ENCODE measurements around the gene RANBP3.
"Not testable (repeated sequence)": the region's sequence is repeated elsewhere in the genome, so short reads cannot be mapped to it uniquely, and the experiment has no call there.

The RANBP3 gene

DNA sequence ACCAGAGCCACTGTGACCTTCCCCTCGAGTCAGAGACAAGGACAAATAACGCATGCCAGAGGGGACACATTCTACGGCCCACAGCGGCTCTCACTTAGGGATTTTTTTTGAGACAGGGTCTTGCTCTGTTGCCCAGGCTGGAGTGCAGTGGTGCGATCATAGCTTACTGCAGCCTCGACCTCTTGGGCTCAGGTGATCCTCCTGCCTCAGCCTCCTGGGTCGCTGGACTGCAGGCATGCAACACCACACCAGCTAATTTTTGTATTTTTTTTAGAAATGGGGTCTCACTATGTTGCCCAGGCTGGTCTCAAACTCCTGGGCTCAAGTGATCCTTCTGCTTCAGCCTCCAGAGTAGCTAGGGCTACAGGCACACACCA is 28.1 kb upstream of the RANBP3 start:
- DNase-seq = not testable (repeated sequence)

DNA sequence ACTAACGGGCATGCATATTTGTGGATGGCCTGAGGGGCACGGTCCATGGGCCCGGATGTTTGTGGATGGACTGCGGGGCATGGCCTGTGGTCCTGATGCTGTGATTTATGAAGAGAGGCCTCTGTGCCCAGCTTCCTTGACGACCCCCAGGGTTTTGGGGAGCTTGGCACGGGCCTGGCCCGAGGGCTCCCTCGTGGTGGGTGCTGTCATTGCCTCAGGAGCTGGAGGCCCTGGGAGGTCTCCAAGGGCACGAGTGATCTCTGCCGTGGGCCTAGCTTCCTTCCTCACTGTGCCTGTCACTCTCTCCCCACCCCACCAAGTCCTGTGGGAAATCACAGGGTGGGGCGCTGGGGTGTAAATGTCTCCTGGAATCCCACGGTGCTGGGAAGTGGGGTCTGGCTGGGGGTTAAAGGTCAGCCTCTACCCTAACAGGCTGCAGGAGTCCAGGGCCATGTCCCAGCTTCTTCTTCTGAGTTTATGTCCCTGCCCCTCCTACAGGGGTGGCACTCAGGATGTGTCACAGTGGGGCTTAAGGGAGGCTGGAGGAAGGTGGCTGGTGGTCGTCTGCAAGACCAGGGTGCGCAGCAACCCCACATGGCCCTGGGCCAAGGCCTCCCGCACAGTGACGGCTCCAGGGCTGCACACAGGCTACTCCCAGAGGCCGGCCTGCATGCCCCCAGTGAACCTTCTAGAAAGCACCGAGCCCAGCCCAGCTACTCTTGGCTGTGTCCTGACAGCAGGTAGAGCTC is 27.6 kb upstream of the RANBP3 start:
- DNase-seq = no peak

DNA sequence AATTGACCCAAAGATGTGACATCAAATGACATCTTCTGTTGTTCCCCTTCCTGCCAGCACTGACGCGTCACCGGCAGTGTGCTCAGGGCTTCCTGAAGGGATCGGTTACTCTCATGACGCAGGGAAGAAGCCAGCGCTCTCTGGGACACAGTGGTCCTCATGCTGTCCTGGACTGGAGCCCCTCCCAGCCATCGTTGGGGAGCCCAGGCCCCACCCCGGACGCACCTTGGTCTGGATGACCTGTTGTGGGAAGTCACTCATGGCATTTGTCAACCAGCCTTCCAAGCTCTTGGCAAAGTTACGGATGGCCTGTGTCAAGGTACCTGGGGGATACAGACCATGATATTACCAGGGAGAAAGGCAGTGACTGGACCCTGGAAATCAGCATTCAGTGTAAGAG is 26.0 kb upstream of the RANBP3 start:
- no peak for DNase-seq

DNA sequence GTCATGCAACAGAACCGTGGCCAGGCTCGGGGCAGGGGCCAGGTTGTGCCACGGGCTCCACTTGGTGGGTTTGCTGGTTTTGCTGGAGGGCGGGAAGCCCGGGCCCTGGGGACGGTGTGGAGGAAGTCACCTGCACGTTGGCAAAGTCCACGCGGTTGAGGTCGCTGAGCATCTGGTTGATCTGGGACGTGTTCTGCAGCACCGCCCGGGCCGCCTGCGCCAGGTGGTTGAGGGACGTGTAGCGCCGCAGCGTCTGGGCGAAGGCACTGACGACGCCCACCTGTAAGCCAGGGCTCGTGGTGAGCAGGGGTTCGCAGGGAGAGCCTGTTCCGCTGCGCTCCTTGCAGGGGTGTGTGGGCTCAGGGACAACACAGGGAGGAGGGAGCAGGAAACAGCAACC is 24.7 kb upstream of the RANBP3 start:
- DNase-seq = no peak

DNA sequence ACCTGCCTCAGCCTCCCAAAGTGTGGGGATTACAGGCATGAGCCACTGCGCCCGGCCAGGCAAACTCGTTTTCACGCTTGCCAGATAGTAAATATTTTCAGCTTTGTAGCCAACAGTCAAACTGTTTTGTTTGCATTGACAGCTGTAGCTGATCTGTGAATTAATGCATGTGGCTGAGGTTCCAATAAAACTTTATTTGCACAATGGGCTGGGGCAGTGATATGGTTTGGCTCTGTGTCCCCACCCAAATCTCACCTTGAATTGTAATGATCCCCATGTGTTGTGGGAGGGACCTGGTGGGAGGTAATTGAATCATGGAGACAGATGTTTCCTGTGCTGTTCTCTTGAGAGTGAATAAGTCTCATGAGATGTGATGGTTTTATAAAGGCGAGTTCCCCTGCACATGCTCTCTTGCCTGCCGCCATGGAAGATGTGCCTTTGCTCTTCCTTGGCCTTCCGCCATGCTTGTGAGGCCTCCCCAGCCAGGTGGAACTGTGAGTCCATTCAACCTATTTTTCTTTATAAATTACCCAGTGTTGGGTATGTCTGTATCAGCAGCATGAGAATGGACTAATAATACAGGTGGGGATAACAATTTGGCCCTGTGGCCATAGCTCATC is 22.4 kb upstream of the RANBP3 start:
- DNase-seq = no peak

DNA sequence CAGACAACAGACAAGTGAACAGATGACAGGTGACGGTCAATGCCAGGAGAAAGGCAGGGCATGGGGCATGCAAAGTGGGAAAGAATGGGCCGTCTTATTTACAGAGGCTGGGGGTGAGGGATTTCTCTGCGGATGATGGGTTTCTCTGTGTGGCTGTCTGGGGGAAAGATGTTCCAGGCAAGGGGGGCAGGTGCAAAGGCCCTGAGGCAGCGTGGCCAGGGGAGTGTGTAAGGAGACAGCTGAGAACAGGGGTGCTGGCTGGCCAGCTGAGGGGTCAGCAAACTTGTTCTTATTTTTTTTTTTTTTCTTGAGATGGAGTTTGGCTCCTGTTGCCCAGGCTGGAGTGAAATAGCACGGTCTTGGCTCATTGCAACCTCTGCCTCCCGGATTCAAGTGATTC is 21.8 kb upstream of the RANBP3 start:
- DNase-seq = no peak

DNA sequence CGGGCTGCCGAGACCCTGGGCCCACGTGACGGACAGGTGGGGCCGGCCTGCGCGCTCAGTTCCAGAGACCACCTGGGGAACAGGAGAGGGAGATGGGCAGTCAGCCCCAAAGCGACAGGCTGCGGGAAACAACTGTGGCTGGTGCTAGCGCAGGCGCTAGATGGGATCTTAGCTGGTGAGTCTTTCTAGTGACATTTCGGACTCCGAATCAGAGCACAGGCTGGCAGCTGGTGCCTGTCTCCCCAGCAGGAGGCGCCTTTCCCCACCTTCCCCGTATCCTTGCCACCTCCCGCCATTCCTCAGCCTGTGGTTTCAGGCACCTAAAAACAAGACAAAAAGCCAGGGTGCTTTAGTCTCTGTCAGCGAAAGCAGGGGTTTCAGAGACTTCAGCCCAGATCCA is 19.4 kb upstream of the RANBP3 start:
- no peak for DNase-seq

DNA sequence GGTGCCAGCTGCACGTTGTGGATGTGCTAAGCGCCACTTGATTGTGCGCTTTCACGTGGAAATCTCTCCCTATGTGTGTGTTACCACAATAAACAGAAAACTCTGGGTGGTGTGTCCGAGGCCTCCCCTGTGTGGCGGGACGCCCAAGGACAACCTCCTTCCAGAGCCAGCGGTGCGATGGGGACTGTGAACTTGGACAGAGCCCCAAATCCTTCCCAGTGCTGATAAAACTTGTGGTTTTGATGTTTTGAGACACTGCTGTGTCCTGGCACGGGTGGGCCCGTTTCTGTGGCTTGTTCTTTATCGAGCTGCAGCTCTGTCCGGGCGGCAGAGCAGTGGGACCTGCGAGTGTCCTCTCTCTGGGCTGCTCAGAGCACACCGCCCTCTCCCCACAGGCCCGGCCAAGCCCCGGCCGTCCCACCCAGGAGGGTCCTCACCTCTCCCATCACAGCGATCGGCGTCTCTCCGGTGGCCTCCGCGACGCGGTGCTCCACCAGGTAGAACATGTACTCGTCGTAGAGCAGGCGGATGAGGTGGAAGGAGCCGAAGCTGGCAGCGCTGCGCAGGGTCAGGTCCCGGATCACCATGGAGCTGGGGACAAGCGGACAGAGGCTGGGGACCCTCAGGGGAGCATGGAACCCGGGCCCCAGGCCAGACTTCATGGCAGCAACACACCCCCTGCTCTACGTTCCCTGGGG is 18.8 kb upstream of the RANBP3 start:
- no peak for DNase-seq

DNA sequence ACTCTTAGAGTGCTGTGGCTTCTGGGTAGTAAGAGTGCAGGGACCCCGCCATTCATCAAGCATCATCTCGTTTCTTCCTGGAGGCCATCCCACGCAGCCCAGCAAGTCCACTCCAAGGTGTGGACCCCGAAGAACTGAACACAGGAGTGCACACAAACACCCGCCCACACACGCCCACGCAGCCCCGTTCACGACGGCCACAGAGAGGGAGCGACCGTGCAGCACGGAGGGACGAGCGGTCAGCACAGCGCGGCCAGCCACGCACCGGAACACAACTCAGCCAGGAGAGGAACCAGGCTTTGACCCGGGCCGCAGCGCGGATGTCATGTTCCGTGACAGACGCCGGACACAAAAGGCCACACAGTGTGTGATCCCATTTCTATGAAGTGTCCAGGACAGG is 18.2 kb upstream of the RANBP3 start:
- DNase-seq = no peak

DNA sequence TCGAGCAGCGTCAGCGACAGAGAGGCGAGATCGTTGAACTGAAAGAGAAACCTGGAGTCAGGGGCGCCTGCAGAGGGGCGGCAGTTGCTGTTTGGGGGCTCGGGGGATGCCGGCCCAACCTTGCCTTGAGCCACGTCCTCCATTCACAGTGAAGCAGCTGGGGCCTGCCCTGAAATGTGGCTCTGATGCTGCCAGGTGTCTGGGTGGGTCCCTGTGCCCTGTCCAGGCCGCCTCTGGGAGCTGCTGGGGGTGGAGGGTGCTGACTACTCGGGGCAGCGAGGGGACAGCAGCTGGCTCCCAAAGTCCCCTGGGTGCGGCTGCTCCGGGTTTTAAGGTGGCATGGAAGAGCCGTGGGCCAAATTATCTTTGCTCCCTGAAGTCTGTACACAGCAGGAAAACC is 17.7 kb upstream of the RANBP3 start:
- DNase-seq = no peak

DNA sequence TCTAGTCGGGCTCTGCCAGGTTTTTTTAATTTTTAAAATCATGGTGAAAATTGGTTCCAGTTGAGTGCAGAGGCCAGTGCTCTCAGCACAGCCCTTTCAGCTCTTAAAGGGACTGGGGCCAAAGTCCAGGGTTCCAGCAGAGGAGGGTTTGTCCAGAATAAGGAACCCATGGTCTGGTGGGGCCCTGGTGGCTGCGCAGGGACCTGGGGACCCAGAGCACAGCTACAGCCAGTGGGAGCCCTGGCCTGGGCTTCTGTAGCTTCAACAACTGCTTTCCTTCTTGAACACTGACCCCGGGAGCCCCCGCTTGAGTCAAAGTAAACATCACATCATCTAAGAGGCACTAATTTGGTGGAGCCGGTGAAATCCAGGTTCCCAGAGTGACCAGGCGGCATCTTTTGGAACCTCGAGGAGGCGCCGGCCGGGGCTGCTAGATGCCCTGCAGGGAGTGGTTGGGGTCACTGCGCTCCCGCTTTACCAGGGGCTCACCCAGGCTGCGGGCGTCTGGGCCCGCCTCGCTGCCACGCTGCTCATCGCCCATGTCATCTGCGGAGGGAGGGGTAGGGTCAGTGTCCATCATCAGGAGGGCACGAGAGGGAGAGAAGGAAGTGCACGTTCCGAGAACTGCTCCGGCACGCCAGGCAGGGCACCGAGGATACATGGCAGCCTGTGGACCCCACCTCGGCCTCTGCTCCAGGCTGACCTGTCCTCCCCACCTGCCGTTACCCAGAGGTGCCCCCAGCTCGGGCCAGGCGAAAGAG is 16.6 kb upstream of the RANBP3 start:
- DNase-seq = no peak

DNA sequence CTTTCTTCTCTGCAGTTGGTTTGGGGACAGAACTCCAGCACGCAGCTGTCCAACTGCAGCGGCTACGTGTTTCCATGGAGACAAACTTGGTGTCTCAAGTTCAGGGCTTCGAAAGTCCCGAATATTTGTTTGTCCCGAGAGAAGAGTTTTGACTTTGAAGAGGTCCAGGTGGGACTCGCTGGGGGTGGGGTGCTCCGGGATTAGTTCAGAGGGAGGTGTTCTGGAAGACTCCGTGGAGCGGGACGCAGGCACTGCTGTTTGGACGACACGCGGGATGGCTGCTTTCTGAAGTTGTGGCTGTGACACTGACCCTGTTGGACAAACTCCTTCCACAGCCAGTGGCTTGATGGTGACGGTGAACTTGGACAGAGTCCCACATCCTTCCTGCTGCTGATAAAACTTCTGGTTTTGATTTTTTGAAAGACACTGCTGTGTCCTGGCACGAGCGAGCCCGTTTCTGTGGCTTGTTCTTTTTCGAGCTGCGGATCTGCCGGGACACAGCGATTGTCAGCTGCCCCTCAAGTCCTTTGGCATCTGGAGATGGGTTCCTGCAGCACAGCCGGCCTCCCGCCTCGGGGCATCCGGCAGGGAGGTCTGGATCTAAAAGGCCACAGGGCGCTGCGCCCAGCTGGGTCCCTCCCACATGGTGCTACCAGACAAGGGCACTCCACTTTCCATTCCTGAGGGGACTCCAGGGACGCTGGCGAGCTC is 15.9 kb upstream of the RANBP3 start:
- DNase-seq = no peak

DNA sequence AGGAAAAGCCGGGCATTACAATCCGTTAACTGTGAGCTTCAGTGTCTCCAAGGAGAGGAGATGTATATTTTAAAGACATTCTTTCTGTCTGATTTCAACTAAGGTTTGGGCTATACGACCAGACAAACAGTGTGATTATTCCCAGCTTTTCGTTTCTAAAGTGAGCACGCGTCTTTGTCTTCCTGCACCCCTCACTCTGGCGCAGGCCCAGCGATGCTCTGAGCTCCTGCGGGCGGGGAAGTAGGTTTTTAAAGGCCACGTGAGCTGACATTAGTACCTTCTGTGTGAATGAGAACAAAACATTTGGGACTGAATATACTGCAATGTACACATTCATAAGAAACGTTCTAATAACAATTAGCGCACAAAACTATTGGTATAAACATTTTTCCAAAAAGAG is 15.3 kb upstream of the RANBP3 start:
- no peak for DNase-seq

DNA sequence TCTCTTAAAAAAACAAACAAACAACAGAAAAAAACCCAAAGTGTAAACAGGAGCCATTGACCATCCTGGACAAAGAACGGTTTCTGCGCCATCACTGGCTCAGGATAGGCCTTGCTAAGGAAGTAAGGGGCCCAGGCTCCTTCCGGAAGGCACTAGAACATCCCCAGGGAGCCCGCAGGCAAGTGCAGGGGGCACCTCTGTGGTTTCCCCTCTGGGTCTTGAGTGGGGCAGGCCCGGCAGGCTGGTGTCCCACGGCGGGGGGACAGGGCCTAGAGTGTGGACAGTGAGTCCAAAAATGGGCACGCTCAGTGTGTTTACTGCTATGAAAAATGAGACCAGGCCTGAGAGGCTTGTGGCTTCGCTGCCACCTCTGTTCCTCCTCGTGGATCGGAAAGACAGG is 14.8 kb upstream of the RANBP3 start:
- no peak for DNase-seq

DNA sequence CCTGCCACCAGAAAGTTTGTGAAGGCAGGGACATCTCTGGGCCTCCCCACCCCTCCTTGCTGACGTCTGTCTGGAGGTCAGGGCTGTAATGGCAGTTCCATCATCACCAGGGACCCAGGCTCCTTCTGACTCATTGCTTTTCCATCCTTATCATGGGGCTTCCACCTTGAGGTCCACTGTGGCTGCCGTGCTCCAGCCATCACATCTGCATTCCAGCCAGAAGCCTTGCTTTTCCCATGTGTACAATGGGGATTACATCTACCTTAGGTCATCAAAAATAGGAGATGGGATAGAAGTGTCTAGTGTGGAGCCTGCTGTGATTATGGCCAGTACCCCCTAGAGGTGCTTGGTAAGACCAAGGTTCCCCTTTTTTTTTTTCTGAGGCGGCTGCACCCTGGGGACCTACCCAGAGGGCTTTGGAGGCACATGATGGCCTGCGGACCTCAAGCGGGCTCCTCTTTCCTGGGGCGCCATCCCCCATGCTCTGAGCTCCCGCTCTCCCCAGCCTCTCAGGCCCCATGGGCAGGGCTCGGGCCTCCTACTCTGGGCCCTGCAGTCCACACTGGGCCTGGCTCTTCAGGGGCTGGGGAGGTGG is 13.4 kb upstream of the RANBP3 start:
- DNase-seq = no peak

DNA sequence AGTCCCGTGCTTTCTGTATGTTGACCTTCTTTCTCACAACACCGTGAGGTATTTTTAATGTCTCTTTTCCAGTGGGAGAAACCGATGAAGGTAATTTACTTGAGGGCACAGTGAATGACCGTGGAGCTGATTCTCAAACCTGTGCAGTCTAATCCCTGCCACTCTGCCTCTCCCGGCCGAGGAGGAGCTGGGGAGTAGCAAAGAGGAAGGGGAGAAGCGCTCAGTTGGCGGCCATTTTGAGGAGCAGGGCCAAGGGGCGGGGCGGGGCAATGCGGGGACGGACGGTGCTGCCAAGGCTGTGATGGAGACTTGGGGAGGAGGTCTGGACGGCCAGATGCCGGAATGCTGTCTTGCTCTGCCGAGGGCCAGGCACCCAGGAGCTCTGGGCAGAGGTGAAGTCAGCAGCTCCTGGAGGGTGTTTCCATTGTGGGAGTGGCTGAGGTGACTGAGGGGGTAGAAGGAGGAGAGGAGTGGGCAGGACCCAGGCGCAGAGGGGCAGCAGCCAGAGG is 12.4 kb upstream of the RANBP3 start:
- no peak for DNase-seq

DNA sequence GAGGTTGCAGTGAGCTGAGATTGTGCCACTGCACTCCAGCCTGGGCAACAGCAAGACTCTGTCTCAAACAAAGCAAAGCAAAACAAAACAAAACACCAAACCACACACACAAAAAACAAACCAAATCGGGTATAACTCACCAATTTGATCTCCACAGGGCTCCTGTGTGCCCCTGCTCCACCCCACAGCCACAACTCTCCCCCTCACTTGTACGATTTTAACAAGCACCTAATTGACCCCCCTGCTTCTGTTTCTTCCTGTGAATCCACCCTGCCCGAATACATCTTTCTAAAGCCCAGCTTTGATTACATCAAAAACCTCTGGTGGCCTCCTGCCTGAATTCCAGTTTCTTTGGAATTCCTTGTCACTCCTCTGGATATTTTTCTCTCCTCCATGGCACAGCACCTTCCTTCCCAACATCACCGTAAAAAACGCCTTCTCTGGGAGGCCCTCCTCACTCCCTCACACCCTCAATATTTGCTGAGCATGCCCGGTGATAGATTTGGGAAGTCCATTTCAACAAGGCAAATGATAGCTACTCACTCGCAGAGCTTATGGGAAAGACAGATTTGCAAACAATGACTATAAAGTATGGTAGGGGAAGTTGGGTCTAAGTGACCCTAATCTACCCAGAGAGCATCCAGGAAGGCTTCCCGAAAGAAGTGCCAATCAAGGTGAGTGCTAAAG is 11.6 kb upstream of the RANBP3 start:
- DNase-seq = no peak

DNA sequence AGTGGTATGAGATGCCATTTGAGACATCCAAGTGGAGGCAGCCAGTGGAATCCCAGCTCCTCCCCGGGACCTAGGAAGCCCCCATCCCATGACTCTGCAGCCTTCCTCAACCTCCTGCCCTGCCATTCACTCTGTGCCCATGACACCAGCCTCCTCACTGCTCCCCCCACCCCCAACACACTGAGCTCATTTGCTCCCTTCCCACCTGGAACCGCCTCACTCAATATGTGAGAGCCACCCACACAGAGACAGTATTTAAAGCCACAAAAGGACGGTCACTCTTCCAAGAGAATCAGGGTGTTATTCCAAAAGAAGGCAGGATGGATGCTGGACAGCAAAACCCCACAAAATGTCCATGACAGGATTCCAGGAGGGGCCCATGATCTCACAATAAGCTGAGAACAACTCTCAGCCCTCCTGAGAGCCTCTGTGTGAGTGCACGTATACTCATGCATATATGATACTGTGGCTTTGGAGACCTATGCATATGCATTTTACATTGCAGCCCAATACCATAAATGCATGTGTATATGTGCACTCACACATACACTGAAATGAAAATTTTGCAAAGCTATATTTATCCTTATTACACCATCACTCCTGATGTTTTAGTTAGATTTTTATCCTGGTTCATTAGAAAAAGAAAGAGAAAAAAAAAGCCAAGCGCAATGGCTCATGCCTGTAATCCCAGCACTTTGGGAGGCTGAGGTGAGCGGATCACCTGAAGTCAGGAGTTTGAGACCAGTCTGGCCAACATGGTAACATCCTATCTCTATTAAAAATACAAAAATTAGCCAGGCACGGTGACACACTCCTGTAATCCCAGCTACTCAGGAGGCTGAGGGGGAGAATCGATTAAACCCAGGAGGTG is 10.8 kb upstream of the RANBP3 start:
- peak; percentile 44 for DNase-seq

DNA sequence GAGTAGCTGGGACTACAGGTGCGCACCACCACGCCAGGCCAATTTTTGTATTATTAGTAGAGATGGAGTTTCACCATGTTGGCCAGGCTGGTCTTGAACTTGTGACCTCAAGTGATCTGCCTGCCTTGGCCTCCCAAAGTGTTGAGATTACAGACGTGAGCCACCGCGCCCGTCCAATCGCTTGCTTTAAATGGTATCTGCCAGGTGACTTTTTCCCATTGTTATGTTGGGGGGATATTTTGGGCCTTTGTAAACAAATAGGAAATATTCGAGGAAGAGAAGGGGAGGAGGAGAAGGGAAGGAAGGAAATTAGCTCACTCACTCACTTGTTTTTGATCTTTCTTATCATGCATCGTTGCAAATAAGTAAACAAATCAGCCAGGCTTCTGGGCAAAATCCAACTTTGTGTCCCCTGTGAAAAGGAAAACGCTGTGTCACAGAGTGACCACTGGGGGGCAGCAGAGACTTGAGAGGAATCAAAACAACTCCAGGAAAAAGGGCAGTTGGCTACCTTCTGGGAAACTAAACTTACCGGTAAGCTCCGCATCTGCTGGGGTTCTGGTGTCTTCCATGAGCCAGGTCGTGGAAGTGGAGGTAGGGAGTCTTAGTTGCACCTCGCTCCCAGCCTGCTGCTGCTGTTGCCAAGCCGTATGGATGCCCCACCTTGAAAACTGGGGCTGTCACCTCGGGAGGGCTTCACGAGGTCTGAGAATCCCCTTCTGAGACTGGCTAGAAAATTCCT is 9.3 kb upstream of the RANBP3 start:
- peak; percentile 76 for DNase-seq

DNA sequence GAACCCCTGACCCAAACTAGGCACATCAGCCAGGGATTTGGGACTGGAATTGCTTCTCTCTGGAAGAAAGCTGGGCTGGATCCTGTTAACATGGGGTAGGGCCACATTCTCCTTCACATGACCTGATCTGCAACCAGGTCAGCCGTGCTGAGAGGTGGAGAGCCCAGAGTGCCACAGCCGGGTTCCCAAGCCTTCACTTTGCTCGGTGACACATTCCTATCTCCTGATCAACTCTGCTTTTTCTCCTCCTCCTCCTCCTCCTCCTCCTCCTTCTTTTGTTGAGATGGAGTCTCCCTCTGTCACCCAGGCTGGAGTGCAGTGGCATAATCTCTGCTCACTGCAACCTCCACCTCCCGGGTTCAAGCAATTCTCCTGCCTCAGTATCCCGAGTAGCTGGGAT is 7.9 kb upstream of the RANBP3 start:
- DNase-seq = not testable (repeated sequence)

Data from NCI-H510A (cell line).